ENCODE data around the gene SEL1L2. TPM values are rescaled to one million over a fixed set of nuclear protein-coding genes. Genes with fewer than 3 reads are reported as not detected.

The SEL1L2 gene
- total RNA-seq, 1 donor from 2014 or later: not detected

- H3K4me3 ChIP-seq: no peak overlapping the region
- no peak for DNase-seq (ENCODE audit: extremely low spot score in 2 of 2)
- H3K4me1 ChIP-seq: no peaks in the 10 kb centered on the region
- H3K27ac ChIP-seq: no peak overlapping the region
- no peaks in the 10 kb centered on the region for H3K9me3 ChIP-seq
- intact Hi-C loops (cut with DNase I): no loop called here
- TF ChIP-seq, protein P1, sequence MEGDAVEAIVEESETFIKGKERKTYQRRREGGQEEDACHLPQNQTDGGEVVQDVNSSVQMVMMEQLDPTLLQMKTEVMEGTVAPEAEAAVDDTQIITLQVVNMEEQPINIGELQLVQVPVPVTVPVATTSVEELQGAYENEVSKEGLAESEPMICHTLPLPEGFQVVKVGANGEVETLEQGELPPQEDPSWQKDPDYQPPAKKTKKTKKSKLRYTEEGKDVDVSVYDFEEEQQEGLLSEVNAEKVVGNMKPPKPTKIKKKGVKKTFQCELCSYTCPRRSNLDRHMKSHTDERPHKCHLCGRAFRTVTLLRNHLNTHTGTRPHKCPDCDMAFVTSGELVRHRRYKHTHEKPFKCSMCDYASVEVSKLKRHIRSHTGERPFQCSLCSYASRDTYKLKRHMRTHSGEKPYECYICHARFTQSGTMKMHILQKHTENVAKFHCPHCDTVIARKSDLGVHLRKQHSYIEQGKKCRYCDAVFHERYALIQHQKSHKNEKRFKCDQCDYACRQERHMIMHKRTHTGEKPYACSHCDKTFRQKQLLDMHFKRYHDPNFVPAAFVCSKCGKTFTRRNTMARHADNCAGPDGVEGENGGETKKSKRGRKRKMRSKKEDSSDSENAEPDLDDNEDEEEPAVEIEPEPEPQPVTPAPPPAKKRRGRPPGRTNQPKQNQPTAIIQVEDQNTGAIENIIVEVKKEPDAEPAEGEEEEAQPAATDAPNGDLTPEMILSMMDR (IDR thresholded peaks at IDR 0.05): no peak
- TF ChIP-seq POLR2A (IDR thresholded peaks at IDR 0.05) (no peak), POLR2AphosphoS5 (IDR thresholded peaks at IDR 0.05; ENCODE audit: insufficient read depth in 1 of 2, low read depth in 1 of 2) (no peak)
- H3K27me3 ChIP-seq: no peaks in the 10 kb centered on the region
- H3K36me3 ChIP-seq: peaks cover 0 to 12% of the 10 kb centered on the region in 2 donors
Measured at GRCh38 chr20:13821876-13822275, 168.5 kb downstream of the SEL1L2 start.

GRCh38 chr20:13819885-13820645 is 170.3 kb downstream of the SEL1L2 start:
- H3K27ac ChIP-seq: no peak overlapping the region

DNA sequence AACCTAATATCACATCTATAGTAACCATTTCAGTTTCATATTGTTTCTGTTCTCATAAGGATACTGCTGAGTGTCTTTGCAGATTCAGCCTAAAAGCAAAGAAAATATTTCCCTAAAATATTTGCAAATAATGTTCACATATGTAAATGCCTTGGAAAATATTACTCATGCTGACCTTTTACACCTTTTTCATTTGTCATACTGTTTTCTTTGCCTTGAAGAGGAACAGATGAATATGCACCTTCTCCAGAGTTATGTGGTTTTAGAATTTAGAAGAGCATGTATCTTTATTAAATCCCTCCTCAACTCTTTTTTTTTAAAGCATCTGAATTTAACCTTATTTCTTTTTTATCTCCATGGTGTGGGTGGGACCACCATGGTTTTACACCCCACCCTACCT is 173.1 kb downstream of the SEL1L2 start:
- intact Hi-C loops (cut with DNase I): loop anchor here (10.0 kb wide), 1 partner anchor 237 kb away; no protein-coding TSS in a partner anchor
- Histone ChIP-seq H3K36me3 (peaks cover 0 to 31% of the 10 kb centered on the region in 2 donors), H3K9me3 (no peaks in the 10 kb centered on the region), H3K27me3 (no peaks in the 10 kb centered on the region), H3K4me3 (no peak overlapping the region), H3K4me1 (no peaks in the 10 kb centered on the region), H3K27ac (no peak overlapping the region)
- no peak for DNase-seq (ENCODE audit: extremely low spot score in 2 of 2)
- TF ChIP-seq, protein P1 (IDR thresholded peaks at IDR 0.05): no peak
- TF ChIP-seq POLR2AphosphoS5 (IDR thresholded peaks at IDR 0.05; ENCODE audit: insufficient read depth in 1 of 2, low read depth in 1 of 2): no peak
- TF ChIP-seq POLR2A (IDR thresholded peaks at IDR 0.05): no peak

More at GRCh38 chr20:13819885-13820645, 170.3 kb downstream of the SEL1L2 start:
- DNase-seq (ENCODE audit: extremely low spot score in 2 of 2): no peak
- H3K4me3 ChIP-seq: no peak overlapping the region
- intact Hi-C loops (cut with DNase I): loop anchor here (10.0 kb wide), 1 partner anchor 235 kb away; no protein-coding TSS in a partner anchor
- TF ChIP-seq POLR2AphosphoS5 (IDR thresholded peaks at IDR 0.05; ENCODE audit: insufficient read depth in 1 of 2, low read depth in 1 of 2): peak in 1 of 2 donors; percentile 44
- TF ChIP-seq, protein P1 (IDR thresholded peaks at IDR 0.05): peak in 2 of 3 experiments; percentile 63 to 69
- no peak for TF ChIP-seq POLR2A (IDR thresholded peaks at IDR 0.05)
- H3K36me3 ChIP-seq: peaks cover 0 to 19% of the 10 kb centered on the region in 2 donors
- H3K4me1 ChIP-seq: no peaks in the 10 kb centered on the region
- no peaks in the 10 kb centered on the region for H3K27me3 ChIP-seq
- no peaks in the 10 kb centered on the region for H3K9me3 ChIP-seq

DNA sequence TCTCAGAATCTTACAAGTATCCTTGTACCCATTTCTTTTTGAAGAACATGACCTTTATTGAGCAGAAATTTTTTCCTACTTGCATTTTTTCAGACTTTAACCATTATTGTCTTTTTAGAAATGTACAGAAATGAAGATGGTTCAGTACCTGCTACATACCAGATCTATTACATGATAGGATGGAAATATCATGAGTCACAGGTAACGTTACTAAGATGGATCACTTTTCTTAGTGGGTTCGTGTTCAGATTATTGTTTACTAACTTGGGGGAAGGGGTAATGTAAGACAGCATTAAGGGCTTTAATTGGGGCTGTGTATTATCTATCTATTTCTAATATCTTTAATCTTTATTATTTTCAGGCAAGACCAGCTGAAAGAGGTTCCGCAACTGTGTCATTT is 173.7 kb downstream of the SEL1L2 start:
- TF ChIP-seq, protein P1 (IDR thresholded peaks at IDR 0.05): no peak
- Histone ChIP-seq H3K4me3 (no peak overlapping the region), H3K27me3 (no peaks in the 10 kb centered on the region), H3K27ac (no peak overlapping the region), H3K36me3 (peaks cover 0 to 36% of the 10 kb centered on the region in 2 donors), H3K4me1 (no peaks in the 10 kb centered on the region), H3K9me3 (no peaks in the 10 kb centered on the region)
- DNase-seq (ENCODE audit: extremely low spot score in 2 of 2): no peak
- intact Hi-C loops (cut with DNase I): loop anchor here (10.0 kb wide), 1 partner anchor 238 kb away; no protein-coding TSS in a partner anchor

GRCh38 chr20:13814672-13815071 is 175.7 kb downstream of the SEL1L2 start:
- no peak overlapping the region for H3K27ac ChIP-seq
- no peaks in the 10 kb centered on the region for H3K27me3 ChIP-seq
- H3K9me3 ChIP-seq: no peaks in the 10 kb centered on the region
- TF ChIP-seq POLR2A (IDR thresholded peaks at IDR 0.05) (no peak), POLR2AphosphoS5 (IDR thresholded peaks at IDR 0.05; ENCODE audit: insufficient read depth in 1 of 2, low read depth in 1 of 2) (no peak)
- TF ChIP-seq, protein P1 (IDR thresholded peaks at IDR 0.05): no peak
- H3K36me3 ChIP-seq: peaks cover 0 to 54% of the 10 kb centered on the region in 2 donors
- DNase-seq (ENCODE audit: extremely low spot score in 2 of 2): no peak
- no peak overlapping the region for H3K4me3 ChIP-seq
- intact Hi-C loops (cut with DNase I): loop anchor here (10.0 kb wide), 1 partner anchor 240 kb away; no protein-coding TSS in a partner anchor
- no peaks in the 10 kb centered on the region for H3K4me1 ChIP-seq

All from vagina (tissue), 2 donors.